MG63 (cell line): ENCODE data around the gene THSD4. TPM values are rescaled to one million over a fixed set of nuclear protein-coding genes. Genes with fewer than 3 reads are reported as not detected.
"Not testable (repeated sequence)": the region's sequence is repeated elsewhere in the genome, so short reads cannot be mapped to it uniquely, and the experiment has no call there.

Source experiments
- DNase-seq: peaks from one replicate; pipeline ENCODE4 v3.0.0-alpha.2; 2020
- H3K27me3 ChIP-seq: fragments of 250-450 bp; sonication (Bioruptor Pico); 2 replicates; pipeline ENCODE4 v1.5.1; 2020; ENCODE audit warnings: mild to moderate bottlenecking, moderate library complexity
- H3K36me3 ChIP-seq: fragments of 250-450 bp; sonication (Bioruptor Pico); 2 replicates; pipeline ENCODE4 v1.5.1; 2020; ENCODE audit warnings: mild to moderate bottlenecking, moderate library complexity
- H3K4me3 ChIP-seq: fragments of 250-450 bp; sonication (Bioruptor Pico); 2 replicates; pipeline ENCODE4 v1.5.1; 2020; ENCODE audit warnings: mild to moderate bottlenecking, moderate library complexity
- H3K9me3 ChIP-seq: fragments of 250-450 bp; sonication (Bioruptor Pico); 2 replicates; pipeline ENCODE4 v1.5.1; 2020; ENCODE audit warnings: mild to moderate bottlenecking, moderate library complexity
- total RNA-seq: library from RNA; depleted of rRNA; stranded (reverse); fragments of >200 nt; shearing (Covaris generic); gene quantifications from 2 replicates; pipeline ENCODE4 v1.2.3, GENCODE V29; 2014; ENCODE audit warnings: low replicate concordance

Gene THSD4
- total RNA-seq, 1 experiment from 2014 or later = 10.2 TPM

DNA sequence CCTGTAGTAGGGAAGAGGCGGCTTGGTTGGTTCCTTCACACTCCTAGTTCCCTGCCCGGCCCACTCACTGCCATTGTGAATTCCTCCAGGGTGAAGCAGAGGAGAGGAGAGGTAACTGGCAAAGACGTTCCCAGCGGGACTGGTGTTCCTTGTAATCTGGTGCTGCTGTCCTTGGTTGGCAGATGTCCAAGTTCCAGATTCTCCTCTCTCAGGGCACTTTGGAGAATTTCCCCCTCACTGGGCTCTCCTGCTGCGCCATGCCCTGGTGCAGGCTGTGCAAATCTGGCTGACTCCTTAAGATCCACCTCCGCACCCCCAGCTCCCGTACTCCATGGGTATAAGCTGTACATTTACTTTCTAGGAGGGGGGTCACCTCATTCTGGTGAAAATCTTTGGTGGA lies 37.3 kb downstream of the THSD4 start:
- peaks cover 23% of the 10 kb centered on the region for H3K36me3 ChIP-seq
- H3K27me3 ChIP-seq = no peaks in the 10 kb centered on the region
- no peaks in the 10 kb centered on the region for H3K9me3 ChIP-seq
- no peak overlapping the region for H3K4me3 ChIP-seq
- no peak for DNase-seq

DNA sequence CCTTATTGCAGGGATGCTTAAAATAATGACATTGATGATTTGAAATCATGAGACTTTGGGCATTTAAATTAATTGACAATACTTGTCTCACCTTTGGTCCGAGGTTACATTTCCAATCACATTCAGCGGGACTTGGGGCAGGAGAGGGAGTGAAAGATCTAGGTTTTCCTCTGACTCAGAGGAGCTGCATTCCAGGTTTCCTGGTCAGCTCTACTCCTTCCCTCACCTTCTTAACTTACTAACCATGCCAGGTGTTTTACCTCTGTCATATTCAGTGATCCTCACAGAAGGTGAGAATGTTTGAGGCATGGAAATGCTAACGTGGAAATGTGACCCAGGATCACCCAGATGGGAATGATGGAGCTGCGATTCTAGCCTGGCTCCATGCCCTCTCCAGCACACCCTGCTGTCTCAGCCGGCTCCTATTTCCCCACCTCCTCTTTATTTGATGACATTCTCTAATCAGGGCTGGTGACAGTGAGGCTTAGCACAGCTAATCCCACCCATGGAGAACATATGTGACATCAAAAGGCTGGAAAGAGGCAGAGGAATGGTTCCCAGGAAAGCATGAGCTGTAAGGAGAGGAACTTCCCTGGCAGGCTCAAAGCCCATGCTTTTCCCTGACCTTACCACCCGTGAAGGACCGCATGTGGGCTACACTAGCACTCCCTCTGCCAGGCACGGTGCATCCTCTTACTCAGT lies 38.7 kb downstream of the THSD4 start:
- H3K36me3 ChIP-seq = peaks cover 23% of the 10 kb centered on the region

DNA sequence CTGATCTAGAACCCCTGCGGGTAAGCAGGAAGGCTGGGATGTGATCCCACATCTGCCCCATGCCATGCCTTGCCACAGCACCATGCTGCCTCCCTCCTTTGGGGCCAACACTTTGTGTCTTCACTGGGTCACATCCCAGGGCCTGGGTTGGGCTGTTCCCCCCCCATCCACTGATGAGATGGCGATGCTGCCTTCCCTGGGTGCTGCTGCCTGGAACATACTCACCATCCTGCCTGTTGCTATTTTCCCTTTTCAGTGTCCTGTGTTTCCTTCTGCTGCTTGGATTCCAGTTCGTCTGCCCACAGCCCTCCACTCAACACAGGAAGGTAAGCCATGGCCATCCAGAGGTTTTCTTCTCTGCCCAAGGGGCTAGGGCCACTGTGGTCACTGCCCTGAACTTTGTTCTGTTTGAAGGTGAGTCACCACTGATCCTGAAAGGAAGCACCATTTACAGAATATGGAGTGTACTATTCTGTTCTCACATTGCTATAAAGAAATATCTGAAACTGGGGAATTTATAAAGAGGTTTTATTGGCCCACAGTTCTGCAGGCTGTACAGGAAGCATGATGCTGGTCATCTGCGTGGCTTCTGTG lies 39.4 kb downstream of the THSD4 start:
- Histone ChIP-seq H3K27me3 (no peaks in the 10 kb centered on the region), H3K36me3 (peaks cover 23% of the 10 kb centered on the region), H3K9me3 (no peaks in the 10 kb centered on the region), H3K4me3 (no peak overlapping the region)
- DNase-seq = no peak

More for the DNA sequence above, 38.7 kb downstream of the THSD4 start:
- Histone ChIP-seq H3K4me3 (no peak overlapping the region), H3K27me3 (no peaks in the 10 kb centered on the region), H3K9me3 (no peaks in the 10 kb centered on the region)
- no peak for DNase-seq

DNA sequence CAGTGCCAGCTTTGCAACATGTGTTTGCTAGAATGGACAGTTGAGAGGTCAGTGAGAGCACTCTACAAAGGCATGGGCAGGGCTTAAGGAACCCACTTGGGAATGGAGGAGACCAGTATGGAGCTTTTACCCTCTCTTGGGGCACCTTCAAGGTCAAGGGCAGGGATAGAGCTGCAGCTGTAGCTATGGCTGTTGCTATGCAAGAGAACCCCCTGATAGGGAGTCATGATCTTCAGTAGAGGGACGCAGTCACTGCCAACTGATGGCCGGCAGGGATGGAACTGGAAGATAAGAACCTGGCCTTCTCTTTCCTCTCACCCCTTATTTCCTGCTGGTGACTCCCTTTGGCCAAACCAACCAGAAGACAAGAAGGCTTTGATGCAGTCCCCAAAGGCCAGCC lies 40.3 kb downstream of the THSD4 start:
- Histone ChIP-seq H3K27me3 (no peaks in the 10 kb centered on the region), H3K36me3 (peaks cover 23% of the 10 kb centered on the region), H3K4me3 (no peak overlapping the region), H3K9me3 (no peaks in the 10 kb centered on the region)
- DNase-seq = no peak

DNA sequence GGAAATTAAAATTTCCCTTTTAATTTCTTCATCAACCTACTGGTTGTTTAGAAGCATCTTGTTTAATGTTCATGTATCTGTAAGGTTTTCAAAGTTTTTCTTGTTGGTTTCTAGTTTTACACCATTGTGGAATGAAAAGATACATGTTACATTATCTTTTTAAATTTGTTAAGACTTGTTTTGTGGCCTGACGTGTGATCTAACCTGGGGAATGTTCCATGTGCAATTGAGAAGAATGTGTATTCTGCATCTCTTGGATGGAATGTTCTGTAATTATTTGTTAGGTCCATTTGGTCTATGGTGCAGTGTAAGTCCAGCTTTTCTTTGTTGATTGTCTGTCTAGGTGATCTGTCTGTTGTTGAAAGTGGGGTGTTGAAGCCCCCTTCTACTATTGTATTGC lies 45.7 kb downstream of the THSD4 start:
- no peak overlapping the region for H3K4me3 ChIP-seq
- H3K27me3 ChIP-seq = no peaks in the 10 kb centered on the region
- H3K9me3 ChIP-seq = peaks cover 18% of the 10 kb centered on the region
- H3K36me3 ChIP-seq = peaks cover 24% of the 10 kb centered on the region
- no peak for DNase-seq

DNA sequence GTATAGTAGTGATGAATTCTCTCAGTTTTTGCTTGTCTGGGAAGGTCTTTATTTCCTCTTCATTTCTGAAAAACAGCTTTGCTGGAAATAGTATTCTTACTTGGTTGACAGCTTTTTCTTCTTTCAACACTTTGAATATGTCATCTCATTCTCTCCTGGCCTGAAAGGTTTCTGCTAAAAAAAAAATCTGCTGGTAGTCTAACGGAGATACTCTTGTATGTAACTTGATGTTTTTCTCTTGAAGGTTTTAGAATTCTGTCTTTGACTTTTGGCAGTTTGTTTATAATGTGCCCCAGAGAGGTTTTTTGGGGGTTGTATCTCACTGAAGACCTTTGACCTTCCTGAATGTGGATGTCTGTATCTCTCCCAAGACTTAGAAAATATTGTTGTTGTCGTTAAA lies 47.0 kb downstream of the THSD4 start:
- no peaks in the 10 kb centered on the region for H3K27me3 ChIP-seq
- peaks cover 30% of the 10 kb centered on the region for H3K36me3 ChIP-seq
- H3K4me3 ChIP-seq = no peak overlapping the region
- DNase-seq = no peak
- peaks cover 18% of the 10 kb centered on the region for H3K9me3 ChIP-seq

DNA sequence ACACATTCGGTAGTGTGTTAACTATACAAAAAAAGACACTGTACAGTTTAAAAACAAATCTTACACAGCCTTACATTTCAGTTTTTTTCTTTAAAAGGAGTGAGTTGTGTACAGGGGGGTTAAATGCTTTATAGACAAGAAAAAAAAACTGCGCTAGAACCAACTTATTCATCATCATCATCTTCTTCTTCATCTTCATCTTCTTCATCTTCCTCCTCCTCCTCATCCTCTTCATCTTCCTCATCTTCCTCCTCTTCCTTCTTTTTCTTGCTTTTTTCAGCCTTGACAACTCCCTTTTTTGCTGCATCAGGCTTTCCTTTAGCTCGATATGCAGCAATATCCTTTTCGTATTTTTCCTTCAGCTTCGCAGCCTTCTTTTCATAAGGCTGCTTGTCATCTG lies 49.3 kb downstream of the THSD4 start:
- peaks cover 18% of the 10 kb centered on the region for H3K9me3 ChIP-seq
- H3K27me3 ChIP-seq, H3K4me3 ChIP-seq, DNase-seq: not testable (repeated sequence)
- peaks cover 48% of the 10 kb centered on the region for H3K36me3 ChIP-seq

DNA sequence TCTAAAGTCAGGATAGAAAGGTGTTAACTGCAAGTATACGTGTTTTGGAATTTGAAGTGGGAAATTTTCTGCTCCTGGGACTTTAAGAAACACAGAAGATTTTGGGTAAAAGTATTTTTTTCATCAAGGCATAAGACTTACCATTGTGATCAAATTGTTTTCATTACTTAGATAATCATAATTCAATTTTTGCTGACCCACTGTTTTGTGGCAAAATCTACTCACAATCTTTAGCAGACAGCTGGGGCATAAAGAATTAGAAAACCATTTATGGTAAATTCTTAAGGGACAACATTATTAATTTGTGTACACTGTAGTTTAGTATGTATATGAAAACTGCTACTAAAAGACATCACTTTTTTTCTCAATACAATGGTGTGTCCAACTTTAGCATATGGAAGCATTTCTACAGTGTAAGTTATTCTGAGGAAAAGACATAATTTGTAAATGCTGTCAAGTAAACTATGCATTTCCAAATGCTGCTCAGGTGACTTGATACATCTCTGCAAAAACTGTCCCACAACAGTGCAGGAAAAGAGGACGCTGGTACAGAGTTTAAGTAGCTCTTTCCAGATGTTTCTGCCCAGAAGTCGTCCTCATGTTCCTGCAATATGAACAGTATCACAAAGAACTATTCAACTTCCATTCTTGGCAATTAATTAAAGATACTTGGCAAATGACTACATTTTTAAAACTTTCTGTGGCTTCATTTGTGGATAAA lies 52.3 kb downstream of the THSD4 start:
- peaks cover 46% of the 10 kb centered on the region for H3K36me3 ChIP-seq
- no peak overlapping the region for H3K4me3 ChIP-seq
- no peak for DNase-seq
- no peaks in the 10 kb centered on the region for H3K27me3 ChIP-seq
- peaks cover 21% of the 10 kb centered on the region for H3K9me3 ChIP-seq

DNA sequence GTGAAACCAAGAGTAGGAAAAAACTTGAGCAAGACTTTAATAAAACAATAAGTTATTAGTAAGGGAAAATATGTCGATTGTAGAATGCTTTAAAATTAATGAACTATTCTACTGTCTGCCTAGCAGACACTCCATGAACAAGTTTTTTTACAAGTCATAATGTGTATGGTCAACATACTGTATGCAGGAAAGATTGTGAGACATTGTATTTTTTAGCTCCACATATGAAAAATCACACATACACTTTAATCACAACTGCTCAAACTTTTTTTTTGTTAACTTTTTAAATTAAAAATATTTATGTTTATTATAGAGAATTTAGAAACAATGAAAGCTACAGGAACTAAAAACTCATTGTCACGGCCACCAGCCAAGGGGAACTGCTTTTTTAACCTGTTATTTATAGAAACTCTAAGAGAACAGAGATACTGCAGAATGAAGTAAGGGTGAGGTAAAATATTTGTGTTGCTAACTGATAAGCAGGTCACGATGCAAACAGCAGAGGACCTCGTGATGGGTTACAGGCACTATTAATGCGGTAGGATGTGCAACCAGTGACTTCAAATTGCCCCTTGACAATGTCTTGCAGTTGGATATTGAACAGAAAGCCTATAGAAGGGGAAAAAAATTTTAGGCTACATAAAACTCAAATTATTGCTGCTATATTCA lies 53.0 kb downstream of the THSD4 start:
- H3K27me3 ChIP-seq = no peaks in the 10 kb centered on the region
- H3K4me3 ChIP-seq = no peak overlapping the region
- H3K36me3 ChIP-seq = peaks cover 39% of the 10 kb centered on the region
- no peak for DNase-seq
- peaks cover 21% of the 10 kb centered on the region for H3K9me3 ChIP-seq

DNA sequence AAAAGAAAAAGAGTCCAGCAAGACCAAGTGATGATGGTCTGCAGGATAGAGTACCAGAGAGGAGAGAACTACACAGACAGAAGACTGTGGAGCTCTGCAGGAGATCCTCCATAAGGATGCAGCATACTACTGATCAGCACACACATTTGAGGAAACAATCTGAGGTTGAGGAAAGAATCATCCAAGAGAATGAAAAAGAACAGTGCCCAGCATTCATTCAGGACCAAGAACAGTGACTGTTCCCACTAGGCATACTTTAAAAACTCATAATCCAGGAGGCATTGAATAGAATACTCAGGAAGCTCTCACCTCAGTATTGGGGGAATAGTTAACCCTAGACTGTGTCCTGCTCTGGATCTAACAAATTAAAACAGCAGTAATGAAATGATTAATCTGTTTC lies 54.9 kb downstream of the THSD4 start:
- no peaks in the 10 kb centered on the region for H3K27me3 ChIP-seq
- no peak for DNase-seq
- peaks cover 26% of the 10 kb centered on the region for H3K9me3 ChIP-seq
- H3K36me3 ChIP-seq = peaks cover 40% of the 10 kb centered on the region
- no peak overlapping the region for H3K4me3 ChIP-seq

DNA sequence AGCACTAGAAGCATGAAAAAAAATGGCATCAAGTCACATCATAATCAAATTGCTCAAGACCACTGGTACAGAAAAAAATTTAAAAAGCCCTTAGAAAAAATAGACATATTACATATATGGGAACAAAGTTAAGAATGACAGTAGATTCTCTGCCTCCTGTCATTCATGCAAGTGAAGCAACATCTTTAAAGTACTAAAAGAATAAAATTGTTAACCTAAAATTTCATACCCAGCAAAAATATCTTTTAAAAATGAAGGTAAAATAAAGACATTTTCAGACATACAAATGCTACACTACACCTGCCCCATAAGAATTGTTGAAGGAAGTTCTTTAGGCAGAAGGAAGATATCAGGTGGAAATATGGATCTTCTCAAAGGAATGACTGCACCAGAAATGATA lies 55.9 kb downstream of the THSD4 start:
- no peak for DNase-seq
- Histone ChIP-seq H3K36me3 (peaks cover 39% of the 10 kb centered on the region), H3K27me3 (no peaks in the 10 kb centered on the region), H3K9me3 (peaks cover 26% of the 10 kb centered on the region), H3K4me3 (no peak overlapping the region)

DNA sequence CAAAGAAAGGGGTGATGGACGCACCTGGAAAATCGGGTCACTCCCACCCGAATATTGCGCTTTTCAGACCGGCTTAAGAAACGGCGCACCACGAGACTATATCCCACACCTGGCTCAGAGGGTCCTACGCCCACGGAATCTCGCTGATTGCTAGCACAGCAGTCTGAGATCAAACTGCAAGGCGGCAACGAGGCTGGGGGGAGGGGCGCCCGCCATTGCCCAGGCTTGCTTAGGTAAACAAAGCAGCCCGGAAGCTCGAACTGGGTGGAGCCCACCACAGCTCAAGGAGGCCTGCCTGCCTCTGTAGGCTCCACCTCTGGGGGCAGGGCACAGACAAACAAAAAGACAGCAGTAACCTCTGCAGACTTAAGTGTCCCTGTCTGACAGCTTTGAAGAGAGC lies 59.1 kb downstream of the THSD4 start:
- not testable (repeated sequence) for DNase-seq

DNA sequence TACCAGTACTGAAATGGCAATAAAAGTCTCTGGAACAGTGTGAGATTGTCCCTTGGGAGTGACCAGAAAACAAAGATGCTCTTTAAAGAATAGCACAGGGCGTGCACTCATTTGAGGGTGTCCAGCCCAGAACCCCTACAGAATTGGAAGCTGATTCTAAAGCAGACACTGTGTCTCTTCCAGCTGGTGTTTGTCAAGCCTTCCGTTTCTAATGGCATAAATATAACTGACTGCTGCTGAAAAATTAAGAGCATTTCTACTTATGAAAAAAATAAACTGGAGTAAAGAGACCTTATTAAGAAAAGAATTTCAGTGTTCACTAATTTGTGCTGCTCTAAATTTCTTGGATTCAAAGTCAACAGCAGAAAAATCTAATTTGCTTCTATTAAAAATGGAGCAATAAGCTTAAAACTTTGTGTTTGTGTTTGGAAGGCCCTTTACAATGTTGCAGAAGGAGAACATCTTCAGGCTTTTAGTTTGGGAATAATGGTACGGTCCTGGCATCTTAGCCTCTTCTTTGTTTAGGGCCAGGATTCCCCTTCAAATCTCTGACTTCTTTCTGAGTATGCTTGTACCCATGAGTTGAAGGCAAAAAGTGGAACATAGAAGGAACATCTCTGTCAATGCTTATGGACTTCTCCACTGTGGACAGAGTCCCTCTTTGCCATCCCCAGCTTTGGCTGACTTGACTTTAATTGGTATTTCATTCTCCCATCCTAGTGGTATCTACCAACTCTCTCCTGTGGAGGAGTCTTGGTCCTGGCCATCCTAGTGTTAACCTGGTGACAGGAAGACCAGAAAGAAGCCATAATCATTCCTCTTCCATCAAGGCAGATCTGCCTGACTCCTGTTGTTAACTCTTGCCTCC lies 65.9 kb downstream of the THSD4 start:
- H3K27me3 ChIP-seq = no peaks in the 10 kb centered on the region
- no peaks in the 10 kb centered on the region for H3K36me3 ChIP-seq
- no peaks in the 10 kb centered on the region for H3K9me3 ChIP-seq
- H3K4me3 ChIP-seq = no peak overlapping the region
- no peak for DNase-seq

More for the DNA sequence above, 59.1 kb downstream of the THSD4 start:
- peaks cover 17% of the 10 kb centered on the region for H3K36me3 ChIP-seq
- H3K27me3 ChIP-seq, H3K4me3 ChIP-seq: not testable (repeated sequence)
- peaks cover 26% of the 10 kb centered on the region for H3K9me3 ChIP-seq

DNA sequence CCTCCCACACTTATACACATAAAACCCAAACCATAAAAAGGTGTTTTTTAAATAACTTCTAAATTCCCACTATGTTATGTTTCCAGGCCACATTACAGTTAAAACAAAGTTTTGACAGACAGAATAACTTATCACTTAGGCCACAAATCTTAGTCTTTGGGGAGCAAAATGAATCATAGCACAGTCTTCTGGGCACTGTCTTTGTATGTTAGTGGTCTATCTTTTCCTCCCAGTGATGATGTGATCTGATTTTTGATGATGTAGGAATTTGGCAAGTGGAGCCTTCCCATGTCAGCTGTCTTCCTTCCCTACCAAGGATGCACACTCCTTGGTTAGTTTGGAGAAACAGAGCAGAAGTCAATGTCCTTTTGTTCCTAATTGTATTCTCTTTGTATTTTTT lies 67.3 kb downstream of the THSD4 start:
- no peak for DNase-seq
- Histone ChIP-seq H3K27me3 (no peaks in the 10 kb centered on the region), H3K9me3 (no peaks in the 10 kb centered on the region)

DNA sequence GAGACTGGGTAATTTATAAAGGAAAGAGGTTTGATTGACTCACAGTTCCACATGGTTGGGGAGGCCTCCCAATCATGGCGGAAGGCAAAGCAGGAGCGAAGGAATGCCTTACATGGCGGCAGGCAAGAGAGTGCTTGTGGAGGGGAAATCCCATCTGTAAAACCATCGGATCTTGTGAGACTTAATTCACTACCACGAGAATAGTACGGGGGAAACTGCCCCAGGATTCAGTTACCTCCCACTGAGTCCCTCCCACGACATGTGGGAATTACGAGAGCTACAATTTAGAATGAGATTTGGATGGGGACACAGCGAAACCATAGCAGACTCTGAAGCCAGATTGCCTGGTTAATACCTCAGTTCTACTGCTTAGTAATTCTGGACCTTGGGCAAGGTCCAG lies 67.8 kb downstream of the THSD4 start:
- DNase-seq = no peak
- H3K27me3 ChIP-seq = no peaks in the 10 kb centered on the region
- no peaks in the 10 kb centered on the region for H3K36me3 ChIP-seq
- no peak overlapping the region for H3K4me3 ChIP-seq
- no peaks in the 10 kb centered on the region for H3K9me3 ChIP-seq

More for the DNA sequence above, 67.3 kb downstream of the THSD4 start:
- Histone ChIP-seq H3K36me3 (no peaks in the 10 kb centered on the region), H3K4me3 (no peak overlapping the region)

DNA sequence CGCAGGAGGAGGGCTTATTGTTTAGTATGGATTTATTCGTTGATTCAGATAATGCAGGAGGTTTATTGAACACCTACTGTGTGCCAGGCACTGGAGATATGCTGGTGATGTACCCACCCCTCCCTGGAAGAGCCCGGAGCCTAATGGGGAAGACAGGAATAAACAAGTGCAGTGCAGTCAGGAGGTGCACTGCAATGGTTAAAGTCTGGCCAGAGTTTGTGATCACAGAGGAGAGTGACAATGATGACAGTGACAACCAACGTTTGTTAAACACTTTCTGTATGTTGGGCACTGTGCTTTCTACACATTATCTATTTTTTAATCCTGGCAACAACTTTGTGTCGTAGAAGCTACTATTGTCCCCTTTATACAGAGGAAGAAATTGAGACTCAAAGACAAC lies 70.4 kb downstream of the THSD4 start:
- no peak overlapping the region for H3K4me3 ChIP-seq
- DNase-seq = no peak
- H3K27me3 ChIP-seq = no peaks in the 10 kb centered on the region
- no peaks in the 10 kb centered on the region for H3K9me3 ChIP-seq
- H3K36me3 ChIP-seq = peaks cover 3% of the 10 kb centered on the region; the same call in 1 of the 2 replicates
